DMS53 treated with DMSO at 0.1 percent for 48 hours (cell line): Measurements from ENCODE around the gene CNTNAP2.

Experiments
- DNase-seq: peaks from one replicate; lab custom pipeline; 2025; ENCODE audit not compliant: unreplicated experiment; lab: John Stamatoyannopoulos, UW

CNTNAP2 gene

GRCh38 chr7:148108381-148108780 lies 1991.8 kb downstream of the CNTNAP2 start:
- no peak for DNase-seq

- no peak for DNase-seq
Observed at GRCh38 chr7:148110097-148110868, 1993.7 kb downstream of the CNTNAP2 start.

- no peak for DNase-seq
Observed at GRCh38 chr7:148114804-148115203, 1998.2 kb downstream of the CNTNAP2 start.

- no peak for DNase-seq
Observed at GRCh38 chr7:148115308-148115707, 1998.7 kb downstream of the CNTNAP2 start.

- no peak for DNase-seq
Observed at GRCh38 chr7:148116195-148116594, 1999.6 kb downstream of the CNTNAP2 start.

- no peak for DNase-seq
Observed at GRCh38 chr7:148116829-148117403, 2000.3 kb downstream of the CNTNAP2 start.

- no peak for DNase-seq
Observed at GRCh38 chr7:148118371-148118770, 2001.8 kb downstream of the CNTNAP2 start.

GRCh38 chr7:148121401-148121800 lies 2004.8 kb downstream of the CNTNAP2 start:
- DNase-seq, result no peak

GRCh38 chr7:148121847-148122246 lies 2005.2 kb downstream of the CNTNAP2 start:
- no peak for DNase-seq

GRCh38 chr7:148124477-148124876 lies 2007.9 kb downstream of the CNTNAP2 start:
- no peak for DNase-seq

GRCh38 chr7:148127374-148127773 lies 2010.8 kb downstream of the CNTNAP2 start:
- DNase-seq, result no peak

GRCh38 chr7:148129023-148129422 lies 2012.4 kb downstream of the CNTNAP2 start:
- DNase-seq, result peak; percentile 74

- no peak for DNase-seq
Observed at GRCh38 chr7:148135116-148135515, 2018.5 kb downstream of the CNTNAP2 start.

GRCh38 chr7:148135997-148136396 lies 2019.4 kb downstream of the CNTNAP2 start:
- no peak for DNase-seq

GRCh38 chr7:148142660-148143248 lies 2026.2 kb downstream of the CNTNAP2 start:
- peak; percentile 59 for DNase-seq

- no peak for DNase-seq
Observed at GRCh38 chr7:148144827-148145226, 2028.2 kb downstream of the CNTNAP2 start.

GRCh38 chr7:148146346-148146745 lies 2029.7 kb downstream of the CNTNAP2 start:
- no peak for DNase-seq

- no peak for DNase-seq
Observed at GRCh38 chr7:148147438-148147837, 2030.8 kb downstream of the CNTNAP2 start.

GRCh38 chr7:148148456-148148855 lies 2031.9 kb downstream of the CNTNAP2 start:
- no peak for DNase-seq

GRCh38 chr7:148149730-148150129 lies 2033.1 kb downstream of the CNTNAP2 start:
- no peak for DNase-seq

- no peak for DNase-seq
Observed at GRCh38 chr7:148151778-148152177, 2035.2 kb downstream of the CNTNAP2 start.

GRCh38 chr7:148153616-148154284 lies 2037.1 kb downstream of the CNTNAP2 start:
- no peak for DNase-seq
